GM19467 (cell line): Measurements from ENCODE around the gene SLC41A3.

Experiments
- ATAC-seq: cut with Tn5 transposase; IDR thresholded peaks from one replicate; pipeline ENCODE4 v1.9.1; 2021; ENCODE audit warnings: mild to moderate bottlenecking, moderate library complexity; ENCODE audit not compliant: unreplicated experiment

Gene SLC41A3

DNA sequence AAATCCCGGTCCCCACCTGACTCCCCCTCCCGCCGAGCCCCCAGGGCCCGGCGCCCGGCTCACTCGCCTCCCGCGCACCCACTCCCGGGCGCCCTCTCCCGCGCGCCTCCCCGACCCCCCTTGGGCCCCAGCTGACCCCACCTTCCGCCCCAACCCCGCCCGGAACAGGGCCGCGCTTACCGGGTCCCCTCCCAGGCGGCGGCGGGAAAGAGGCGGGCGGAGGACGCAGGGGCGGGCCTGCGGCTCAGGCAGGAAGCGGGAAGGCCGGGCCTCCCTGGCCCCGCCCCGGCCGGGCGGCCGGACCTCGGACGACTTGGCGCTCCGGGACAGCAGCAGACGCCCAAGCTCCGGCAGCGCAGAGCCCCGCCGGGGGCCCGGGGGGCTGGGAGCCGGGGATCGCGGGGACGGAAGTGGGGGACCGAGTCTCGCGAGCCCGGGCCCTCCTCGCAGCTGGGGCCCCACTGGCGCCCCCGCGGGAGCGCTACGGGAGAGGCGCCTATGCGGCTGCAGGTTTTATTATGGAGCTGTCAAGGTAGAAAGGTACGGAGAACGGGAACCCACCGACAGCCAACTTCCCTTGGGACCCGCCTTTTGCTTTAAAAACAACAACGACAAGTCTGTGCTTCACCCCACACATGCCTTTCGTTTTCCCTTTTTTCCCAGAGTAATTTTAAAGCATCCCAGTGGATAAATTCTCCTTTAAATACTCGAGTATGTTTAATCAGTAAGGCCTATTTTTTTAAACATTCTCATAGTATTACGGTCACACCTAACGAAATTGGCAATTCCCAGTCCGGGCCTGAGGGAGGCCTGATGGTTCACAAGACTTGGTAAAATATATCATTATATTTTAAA is at the start of gene SLC41A3:
Gene SLC41A3 (minus strand): TSS at position 212 of the 855 bp plus-strand sequence. CDS start 15,905 bp downstream, outside the sequence.
- ATAC-seq: peak; percentile 94

DNA sequence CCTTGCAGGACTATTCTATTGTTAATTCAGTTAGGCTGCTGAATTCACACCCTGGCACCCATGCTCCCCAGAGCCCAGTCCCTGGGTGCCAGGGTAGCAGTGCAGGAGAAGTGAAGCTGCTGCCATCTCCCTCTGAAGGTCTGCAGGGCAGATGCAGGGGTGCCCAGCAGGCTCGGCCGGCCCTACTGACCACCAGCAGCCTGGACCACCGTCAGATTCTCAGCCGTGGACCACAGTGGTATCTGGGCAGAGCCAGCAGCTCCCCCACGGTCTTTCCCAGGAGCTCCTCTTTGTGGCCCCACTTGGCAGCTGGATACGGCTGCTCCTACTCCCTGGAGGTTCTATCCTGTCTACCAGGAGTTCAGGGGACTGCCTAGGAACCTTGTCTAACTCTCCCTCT is 49.7 kb upstream of the SLC41A3 start:
- no peak for ATAC-seq

DNA sequence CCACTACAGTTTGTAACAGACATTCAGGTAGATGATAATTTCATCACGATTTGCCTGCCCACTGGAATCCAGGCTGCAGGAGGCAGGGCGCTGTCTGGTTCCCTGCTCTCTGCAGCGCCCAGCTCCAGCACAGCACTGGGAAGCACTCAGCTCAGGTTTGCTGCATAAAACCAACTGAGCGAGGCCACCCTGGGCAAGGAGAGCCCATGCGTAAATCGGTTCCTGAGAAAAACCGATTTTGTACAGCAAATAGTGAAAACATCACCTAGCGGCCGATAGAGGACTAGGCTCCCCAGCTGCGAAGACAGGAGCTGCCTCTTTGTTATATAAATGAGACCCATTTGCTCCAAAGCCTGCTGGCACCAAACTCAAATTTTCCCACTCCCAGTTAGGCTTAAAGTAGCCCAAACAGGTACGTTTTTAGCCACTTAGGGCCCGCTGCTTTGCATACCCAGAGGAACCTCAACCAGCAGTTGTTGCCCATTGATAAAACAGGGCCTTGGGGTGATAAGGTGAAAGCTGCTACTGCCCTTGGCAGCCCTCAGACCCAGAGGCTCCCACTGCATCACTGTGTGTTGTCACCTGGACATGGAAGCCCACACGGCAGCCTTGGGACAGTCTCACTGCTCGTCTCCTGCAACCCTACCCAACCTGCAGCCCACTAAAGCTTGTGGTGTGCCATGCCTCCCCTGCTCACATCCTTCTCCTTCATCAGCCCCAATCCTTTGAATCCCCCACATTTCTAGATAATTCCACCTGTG is 49.0 kb upstream of the SLC41A3 start:
- no peak for ATAC-seq

DNA sequence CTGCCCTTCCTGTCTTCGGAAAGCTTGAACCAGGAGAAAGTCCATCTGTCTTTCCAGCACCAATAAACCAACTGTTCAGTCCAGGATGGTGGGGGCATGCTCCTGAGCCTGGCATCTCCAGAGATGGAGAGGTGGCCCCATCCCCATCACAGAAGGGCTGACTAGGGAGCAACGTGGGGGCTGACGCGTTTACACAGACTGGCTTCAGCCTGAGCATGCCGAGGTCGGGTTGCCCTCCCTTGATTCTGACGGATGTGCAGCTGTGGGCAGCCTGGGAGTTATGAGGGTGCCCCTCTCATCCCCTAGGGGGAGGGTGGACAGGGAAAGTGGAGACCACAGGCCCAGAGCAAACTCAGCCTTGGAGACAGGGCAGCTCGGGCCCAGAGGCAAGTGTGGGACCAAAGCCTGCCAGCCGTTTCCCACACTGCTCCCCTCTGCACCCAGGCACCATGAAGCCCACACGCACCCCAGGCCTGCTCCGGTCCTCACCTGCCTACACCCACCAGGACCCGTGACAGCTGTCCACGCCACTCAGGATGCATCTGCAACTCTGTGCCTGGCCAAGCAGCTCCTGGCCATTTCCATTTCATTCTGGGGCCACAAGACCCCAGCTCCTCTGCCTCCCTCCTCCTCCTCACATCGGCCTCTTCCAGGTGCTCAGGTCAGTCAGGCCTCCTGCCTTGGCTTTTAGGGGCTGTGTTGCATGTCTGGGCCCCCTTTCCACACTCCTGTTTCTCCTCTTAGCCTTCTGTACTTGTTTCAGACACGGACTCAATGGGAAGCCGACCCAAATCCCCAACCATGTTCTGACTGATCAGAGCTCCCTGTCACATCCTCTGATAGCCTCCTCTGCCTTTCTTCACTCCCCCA is 48.2 kb upstream of the SLC41A3 start:
- ATAC-seq: no peak

DNA sequence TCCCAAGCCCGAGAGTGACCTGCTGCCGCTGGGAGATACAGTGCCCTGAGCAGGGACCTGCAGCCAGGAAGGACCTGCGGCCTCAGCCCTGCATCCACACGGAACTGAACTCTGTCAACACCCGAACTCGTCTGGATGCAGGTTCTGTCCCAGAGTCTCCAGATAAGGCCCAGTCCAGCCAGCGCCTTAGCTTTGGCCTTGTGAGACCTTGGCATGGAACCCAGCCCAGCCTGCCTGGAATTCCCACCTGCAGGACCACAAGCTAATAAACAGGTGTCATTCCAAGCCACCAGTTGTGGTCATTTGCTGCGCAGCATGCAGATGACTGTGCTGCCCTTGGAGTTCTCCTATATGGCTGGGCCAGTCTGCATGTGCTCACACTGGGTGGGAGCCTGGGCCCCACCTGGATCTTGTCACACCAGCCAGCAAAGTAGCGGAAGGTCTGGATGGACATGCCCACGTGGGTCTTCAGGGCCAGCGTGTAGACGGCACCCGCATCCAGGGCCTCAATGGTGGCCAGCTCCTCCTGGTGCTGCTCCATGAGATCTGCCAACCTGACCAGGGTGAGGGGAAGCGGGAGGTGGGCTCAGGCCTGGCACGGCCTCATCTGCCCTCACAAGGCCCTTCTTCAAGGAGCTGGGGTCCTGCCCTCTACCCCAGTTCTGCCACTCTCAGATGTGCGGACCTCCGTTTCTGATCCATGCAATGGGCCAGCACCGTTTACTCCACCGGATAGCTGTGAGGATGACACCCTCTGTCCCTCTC is 47.2 kb upstream of the SLC41A3 start:
- no peak for ATAC-seq

DNA sequence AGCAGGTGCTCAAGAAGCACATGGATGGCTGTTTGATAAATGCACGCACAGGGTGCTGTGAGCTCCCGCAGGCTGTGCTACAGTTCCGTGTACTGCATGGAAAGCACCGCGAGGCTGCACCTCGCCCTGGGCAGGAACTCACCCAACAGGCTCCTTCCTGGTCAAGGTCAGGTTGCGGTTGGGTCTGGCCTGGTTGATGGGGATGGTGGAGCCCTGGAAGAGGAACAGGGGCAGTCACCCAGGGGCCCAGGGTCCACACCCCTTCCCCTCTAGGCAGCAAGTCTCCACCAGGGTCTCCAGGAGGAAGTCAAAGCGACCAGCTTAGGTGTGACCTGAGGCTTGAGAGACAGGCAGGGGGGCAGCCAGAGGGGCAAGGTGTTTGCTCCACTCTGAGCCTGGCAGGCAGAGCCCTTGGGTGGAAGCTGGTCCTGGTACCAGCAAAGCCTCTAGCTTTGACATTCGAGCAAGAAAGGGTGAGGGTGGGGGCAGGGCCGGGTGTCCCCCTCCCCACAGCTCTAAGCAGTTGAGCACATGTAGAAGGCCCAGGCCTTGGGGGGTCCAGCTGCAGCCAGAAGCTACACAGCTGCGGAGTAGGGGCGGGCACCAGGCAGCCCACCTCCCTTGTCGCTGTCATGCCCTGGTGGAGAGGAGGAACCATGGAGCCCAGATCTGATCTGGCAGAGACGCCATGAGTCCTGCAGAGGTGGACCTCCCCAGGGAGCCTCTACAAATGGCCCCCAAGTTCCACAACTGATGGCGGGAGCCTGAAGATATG is 46.3 kb upstream of the SLC41A3 start:
- ATAC-seq: no peak

DNA sequence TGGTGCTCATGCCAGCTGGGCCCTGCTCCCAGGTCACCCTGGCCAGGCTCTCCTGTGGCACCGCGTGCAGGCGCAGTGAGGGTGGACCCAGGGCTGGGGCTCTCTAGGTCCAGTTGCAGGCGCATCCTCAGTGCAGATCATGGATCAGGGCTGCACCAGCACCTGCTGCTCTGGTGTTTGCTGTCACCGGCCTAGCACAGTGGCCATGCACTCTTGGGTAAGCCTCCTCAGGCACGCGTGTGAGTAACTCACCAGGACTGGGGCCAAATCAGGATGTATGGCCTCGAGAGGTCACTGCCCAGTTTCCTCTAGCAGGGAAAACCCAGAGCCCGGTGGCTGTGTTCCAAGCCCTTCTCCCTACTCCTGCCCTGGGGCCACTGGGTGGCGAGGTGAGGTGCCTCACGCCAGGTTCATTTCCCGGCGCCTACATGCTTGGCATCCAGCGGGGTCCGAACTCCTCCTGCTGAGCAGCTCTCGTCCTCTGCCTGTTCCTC is 45.5 kb upstream of the SLC41A3 start:
- no peak for ATAC-seq

DNA sequence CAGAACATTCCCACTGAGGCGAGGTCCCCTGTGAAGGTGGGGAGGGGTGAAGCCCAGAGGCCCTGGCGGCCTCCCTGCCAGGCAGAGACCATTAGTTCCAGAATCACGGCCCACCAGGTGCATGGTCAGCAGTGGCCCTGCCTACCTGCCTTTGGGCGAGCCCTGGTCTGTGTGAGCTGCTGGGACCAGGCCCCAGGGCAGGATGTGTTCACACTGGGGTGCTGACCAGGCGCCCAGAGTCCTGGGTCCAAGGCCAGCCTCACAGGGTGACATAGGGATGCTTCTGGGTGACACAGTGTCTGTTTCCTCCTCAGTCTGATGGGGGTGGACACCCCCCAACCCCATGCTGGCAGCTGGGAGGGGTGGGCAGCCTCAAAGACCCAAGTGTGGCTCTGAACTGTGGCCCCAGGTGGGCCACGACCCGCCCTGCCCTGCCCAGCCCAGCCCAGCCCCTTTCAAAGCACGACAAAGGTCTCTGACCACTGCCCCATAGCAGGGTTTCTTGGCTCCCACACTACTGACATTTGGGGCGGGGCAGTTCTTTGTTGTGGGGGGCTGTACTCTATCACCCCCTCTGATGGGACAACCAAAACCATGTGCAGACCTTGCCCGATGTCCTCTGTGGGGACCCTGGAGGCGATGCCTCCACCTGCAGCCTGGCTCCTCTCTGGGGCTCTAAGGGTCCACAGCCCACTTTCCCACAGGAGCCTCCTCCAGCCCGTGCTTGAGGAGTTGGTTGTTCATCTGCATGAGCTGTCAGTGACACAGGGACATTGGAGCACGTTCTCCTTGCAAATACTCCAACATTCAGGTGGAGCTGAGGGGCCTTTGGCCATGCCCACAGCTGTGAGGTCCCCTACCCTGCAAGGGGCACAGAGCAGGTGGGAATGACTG is 44.8 kb upstream of the SLC41A3 start:
- no peak for ATAC-seq

DNA sequence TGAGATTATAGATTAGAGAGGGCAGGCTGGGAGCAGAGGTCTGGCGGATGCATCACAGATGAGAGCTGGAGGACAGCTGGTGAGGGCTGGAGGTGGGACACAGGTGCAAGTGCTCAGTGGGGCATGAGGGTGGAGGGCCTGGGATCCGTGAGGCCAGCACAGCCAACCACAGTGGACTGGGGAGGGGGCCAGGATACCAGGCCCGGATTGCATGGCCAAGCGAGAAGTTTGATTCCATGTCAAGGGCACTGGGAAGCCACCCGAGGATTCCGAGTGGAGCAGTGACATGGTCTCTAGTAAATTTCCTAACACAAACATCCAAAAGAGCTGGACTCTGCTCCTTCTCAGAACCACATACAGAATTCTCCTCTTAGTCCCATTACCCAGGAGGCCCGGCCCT is 44.0 kb upstream of the SLC41A3 start:
- no peak for ATAC-seq

DNA sequence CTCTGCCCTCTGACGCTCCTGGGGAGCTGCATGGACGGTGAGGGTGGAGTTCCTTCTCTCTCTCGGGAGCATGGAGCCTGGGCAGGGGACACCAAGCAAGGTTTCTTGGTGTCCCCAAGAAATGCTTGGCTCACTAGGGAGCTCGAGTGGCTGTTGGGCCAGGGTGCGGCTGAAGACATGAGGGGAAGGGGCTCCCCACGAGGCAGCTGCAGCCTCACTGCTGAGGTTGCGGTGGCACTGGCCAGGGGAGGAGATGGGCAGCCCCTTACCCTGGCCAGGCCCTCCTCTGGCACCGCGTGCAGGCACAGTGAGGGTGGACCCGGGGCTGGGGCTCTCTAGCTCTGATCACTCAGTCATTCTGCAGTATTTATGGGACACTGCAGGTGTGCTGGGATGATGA is 43.5 kb upstream of the SLC41A3 start:
- ATAC-seq: no peak

DNA sequence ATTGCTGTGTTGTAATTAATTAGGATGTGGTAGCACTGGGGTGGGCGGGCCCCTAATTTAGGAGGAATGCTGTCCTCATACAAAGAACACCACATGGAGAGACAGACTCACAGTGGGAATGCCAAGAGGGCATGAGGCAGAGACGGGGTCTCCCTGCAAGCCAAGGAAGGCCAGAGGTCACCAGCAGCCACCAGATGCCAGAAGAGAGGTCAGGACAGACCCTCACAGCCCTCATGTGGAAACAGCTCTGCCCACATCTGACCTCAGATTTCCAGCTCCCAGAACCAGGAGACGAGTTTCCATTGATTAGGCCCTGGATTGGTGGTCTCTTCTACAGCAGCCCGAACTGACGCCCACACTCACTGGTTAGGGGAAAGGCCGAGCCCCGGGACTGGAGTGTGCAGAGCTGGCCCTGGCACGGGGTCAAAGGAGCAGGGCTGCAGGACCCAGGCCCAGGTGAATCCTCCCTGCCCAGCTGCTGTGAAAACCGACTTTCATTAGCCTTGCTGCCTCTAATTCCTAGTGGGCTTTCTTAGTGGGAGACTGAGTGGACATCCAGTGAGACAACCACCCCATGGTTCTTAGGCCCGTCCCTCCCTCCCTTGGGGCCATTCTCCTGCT is 43.0 kb upstream of the SLC41A3 start:
- no peak for ATAC-seq

DNA sequence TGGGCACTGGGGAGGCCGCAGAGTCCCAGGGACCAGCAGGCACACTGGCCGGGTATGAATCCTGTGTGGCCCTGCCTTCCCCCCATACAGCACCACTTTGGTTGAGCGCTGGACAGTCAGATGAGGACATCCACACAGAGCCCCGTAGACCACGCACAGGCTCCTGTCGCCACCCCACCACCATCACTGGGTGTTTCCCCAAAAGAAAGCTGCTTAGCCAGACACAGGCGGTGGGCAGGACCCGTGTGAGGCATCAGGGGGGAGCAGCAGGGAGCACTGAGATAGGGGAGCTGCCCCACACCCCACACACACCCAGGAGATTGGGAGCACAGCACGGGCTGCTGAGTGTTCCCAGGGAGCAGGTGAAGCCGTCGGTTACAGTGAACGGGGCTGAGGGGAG is 42.4 kb upstream of the SLC41A3 start:
- no peak for ATAC-seq

DNA sequence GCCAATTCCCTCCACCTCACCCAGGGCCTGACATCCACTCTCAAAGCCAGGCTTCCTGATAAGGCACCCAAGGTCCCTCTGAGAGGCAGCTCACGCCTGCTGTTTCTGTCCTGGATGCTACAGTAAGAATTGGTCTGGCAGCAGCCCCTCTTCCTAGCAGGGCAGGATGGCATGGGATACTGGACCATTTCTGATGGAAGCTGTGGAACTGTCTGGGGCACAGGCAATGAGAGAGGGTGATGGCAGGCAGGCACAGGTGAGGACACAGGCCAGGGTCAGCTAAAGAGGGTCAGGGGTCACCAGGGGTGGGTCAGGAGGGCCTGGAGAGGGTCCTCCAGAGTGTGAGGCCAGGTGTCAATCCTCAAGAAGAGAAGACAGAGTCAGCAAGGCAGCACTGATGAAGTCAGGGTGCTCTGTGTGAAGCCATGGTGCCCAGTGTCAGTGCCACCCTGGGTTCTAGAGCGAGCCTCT is 41.9 kb upstream of the SLC41A3 start:
- no peak for ATAC-seq

DNA sequence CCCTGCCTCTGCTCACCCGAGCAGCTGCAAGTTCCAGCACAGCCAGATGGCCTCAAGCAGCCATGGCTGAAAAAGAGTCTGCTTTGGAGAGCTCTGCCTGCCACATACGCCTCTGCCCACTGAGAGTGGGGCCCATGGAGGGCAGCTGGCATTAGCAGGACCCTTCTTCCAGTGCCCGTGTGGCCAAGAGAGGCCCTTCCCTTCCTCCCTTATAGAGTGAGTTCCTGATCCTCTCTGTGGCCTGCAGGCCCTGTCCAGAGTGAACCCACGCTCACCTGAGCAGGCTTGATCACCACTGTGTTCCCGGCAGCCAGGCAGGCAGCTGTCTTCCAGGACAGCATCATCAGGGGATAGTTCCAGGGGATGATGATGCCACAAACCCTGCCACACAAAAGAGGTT is 41.4 kb upstream of the SLC41A3 start:
- ATAC-seq: no peak

DNA sequence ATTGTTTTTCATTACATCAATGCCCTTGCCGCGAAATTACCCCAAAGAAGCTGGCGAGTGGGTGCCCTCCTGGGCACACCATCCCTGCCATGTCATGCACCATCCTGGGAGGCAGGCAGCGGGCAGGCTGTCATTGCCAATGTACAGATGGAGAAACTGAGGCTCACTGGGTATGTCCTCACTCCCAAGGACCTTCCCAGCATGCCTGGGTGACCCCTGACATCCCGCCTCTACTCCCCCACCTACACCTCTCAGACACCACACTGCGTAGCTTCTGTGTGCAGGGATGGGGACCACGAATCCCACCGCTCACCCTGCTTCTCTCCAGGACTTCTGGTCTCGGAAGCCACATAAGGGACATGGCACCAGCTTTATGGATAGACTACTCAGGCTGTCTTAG is 41.0 kb upstream of the SLC41A3 start:
- ATAC-seq: no peak

DNA sequence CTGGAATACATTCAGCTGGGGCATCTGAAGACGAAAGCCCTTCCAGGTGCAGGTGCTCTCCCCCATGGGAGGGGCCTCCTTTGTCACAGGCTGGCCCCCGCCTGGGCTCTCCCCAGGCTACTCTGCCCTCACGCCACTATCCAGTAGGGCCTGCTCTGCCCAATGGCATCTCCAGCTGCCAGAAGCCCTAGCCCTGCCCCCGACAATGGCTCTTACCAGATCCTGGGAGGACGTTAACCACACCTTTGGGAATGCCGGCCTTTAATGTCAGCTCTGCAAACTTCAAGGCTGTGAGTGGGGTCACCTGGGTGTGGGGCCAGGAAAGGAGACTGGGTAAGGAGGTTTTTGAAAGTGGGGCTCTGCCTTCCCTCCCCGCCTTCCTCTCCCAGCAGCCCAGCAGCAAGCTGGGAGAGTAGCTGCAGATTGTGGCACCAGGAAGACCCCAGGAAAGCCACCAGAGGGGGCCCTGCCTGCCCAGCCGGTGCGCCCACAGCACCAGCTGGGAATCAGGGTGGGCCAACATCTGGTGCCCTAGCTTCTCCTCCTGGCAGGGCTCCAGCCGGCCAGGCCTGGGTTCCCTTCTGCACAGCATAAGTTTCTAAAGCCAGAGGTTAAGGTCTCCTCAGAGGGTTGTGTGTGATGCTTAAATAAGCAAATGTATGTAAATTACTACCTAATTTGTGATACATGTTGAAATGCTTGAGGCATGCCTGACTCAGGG is 40.4 kb upstream of the SLC41A3 start:
- no peak for ATAC-seq

DNA sequence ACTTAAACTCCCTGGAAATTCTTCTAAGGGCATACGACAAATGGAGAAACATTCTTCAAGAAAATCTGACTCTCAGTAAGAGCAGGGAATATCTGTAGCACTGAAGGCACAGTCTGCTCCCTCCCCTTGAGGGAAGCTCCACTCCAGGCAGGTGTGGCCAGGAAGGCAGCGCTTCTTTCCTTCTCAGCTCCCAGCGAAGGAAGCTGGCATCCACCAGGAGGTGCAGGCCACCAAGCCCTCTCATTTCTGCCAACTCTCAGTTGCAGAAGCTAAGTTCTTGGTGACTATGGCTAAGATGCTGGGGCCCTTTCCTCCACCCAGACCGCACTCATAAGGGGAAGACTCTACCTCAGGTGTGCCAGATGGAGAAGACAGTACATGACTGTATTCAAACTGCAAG is 37.7 kb upstream of the SLC41A3 start:
- no peak for ATAC-seq
